HCT116 (cell line): ENCODE results near the gene ITGAL. TPM values are rescaled to one million over a fixed set of nuclear protein-coding genes. Genes with fewer than 3 reads are reported as not detected.
A peak's percentile ranks its signal among the peaks of the same experiment; 100 is the strongest.

ENCODE experiments used
- ATAC-seq: fragments of 200-7000 bp; cut with Tn5 transposase; 2 replicates; pipeline ENCODE4 v1.9.1; 2020; ENCODE audit warnings: mild to moderate bottlenecking, moderate library complexity
- BruUV-seq: library from RNA; stranded (reverse); fragments of 400-500 nt; replicated peaks from 2 replicates; lab custom pipeline; 2021; lab: Mats Ljungman, UMichigan
- CTCF ChIA-PET: fragments of 300-600 bp; sonication (Branson Sonifier 250); formaldehyde crosslinking; loops from one replicate; lab custom pipeline; 2021; ENCODE audit warnings: antibody characterized with exemption; lab: Charles Lee
- POLR2A ChIA-PET: fragments of 300-600, 350-600 bp; sonication (Branson Sonifier 250); formaldehyde crosslinking; loops from one replicate; lab custom pipeline; 2021; ENCODE audit warnings: antibody characterized with exemption; lab: Charles Lee
- RAD21 ChIA-PET, 2 experiments: fragments of 300-600 bp; sonication (Branson Sonifier 250); formaldehyde crosslinking; loops; one replicate each; lab custom pipeline; 2023; ENCODE audit warnings: low total read pairs in 2 of 2; ENCODE audit not compliant: uncharacterized antibody in 2 of 2, unreplicated experiment in 2 of 2, low non-redundant PET in 1 of 2; lab: Charles Lee
- DNase-seq: peaks from one replicate; pipeline ENCODE4 v3.0.0-alpha.2; 2010; ENCODE audit warnings: low read depth, low spot score
- H2AFZ ChIP-seq: fragments of 200-600 bp; shearing (Covaris generic), sonication (generic); 2 replicates; pipeline ENCODE4 v1.6.1; 2017; ENCODE audit warnings: low read depth, mixed run types, mixed read lengths, antibody characterized with exemption, low read length; ENCODE audit not compliant: poor library complexity, severe bottlenecking
- H3K27ac ChIP-seq: 2 replicates; pipeline ENCODE4 v1.5.1; 2012; ENCODE audit warnings: low read depth, low read length
- H3K27me3 ChIP-seq: fragments of 200-600 bp; sonication (generic); 2 replicates; pipeline ENCODE4 v1.6.1; 2016; ENCODE audit warnings: mixed run types, low read length, mixed read lengths; ENCODE audit not compliant: insufficient read depth
- H3K36me3 ChIP-seq, 2 experiments: fragments of 200-500 bp in 1 of 2; fragments of 200-600 bp in 1 of 2; sonication (Bioruptor generic) in 1 of 2; sonication (generic) in 1 of 2; 2 replicates each; pipeline versions ENCODE4 v1.5.1 to v1.6.1; 2014 to 2016; ENCODE audit warnings: low read length in 2 of 2, inconsistent platforms in 1 of 2, mixed read lengths in 1 of 2, mixed run types in 1 of 2; ENCODE audit not compliant: insufficient read depth in 2 of 2, control insufficient read depth in 1 of 2
- H3K4me1 ChIP-seq, 2 experiments: fragments of 200-600 bp in 1 of 2; sonication (generic) in 1 of 2; 2 replicates each; pipeline versions ENCODE4 v1.5.1 to v1.6.1; 2012 to 2017; ENCODE audit warnings: low read length in 2 of 2, inconsistent platforms in 1 of 2, mild to moderate bottlenecking in 1 of 2, mixed read lengths in 1 of 2, mixed run types in 1 of 2, moderate library complexity in 1 of 2; ENCODE audit not compliant: insufficient read depth in 2 of 2, control insufficient read depth in 1 of 2
- H3K4me2 ChIP-seq: fragments of 200-600 bp; sonication (generic); 2 replicates; pipeline ENCODE4 v1.6.1; 2017; ENCODE audit warnings: mixed run types, low read length, mixed read lengths
- H3K4me3 ChIP-seq, 2 experiments: fragments of 200-600 bp in 1 of 2; sonication (generic) in 1 of 2; replicated peaks in 1 of 2; 2 replicates each; pipeline ENCODE4 v1.5.1; 2011 to 2016; ENCODE audit warnings: low read length in 2 of 2, control low read depth in 1 of 2, low read depth in 1 of 2, mild to moderate bottlenecking in 1 of 2, mixed read lengths in 1 of 2, mixed run types in 1 of 2
- H3K79me2 ChIP-seq: fragments of 200-600 bp; sonication (generic); 2 replicates; pipeline ENCODE4 v1.6.1; 2017; ENCODE audit warnings: mild to moderate bottlenecking, mixed run types, low read length, moderate library complexity, mixed read lengths; ENCODE audit not compliant: insufficient read depth
- H3K9ac ChIP-seq: fragments of 200-600 bp; sonication (generic); 2 replicates; pipeline ENCODE4 v1.6.1; 2016; ENCODE audit warnings: low read length, mixed read lengths
- H3K9me2 ChIP-seq: fragments of 200-600 bp; sonication (generic), shearing (Covaris generic); 2 replicates; pipeline ENCODE4 v1.6.1; 2017; ENCODE audit warnings: mixed run types, mild to moderate bottlenecking, moderate library complexity; ENCODE audit not compliant: insufficient read depth
- H3K9me3 ChIP-seq, 2 experiments: fragments of 200-500 bp in 1 of 2; fragments of 200-600 bp in 1 of 2; sonication (Bioruptor generic) in 1 of 2; sonication (generic) in 1 of 2; 2 replicates each; pipeline ENCODE4 v1.6.1; 2014 to 2017; ENCODE audit warnings: low read length in 2 of 2, mixed read lengths in 2 of 2, inconsistent platforms in 1 of 2, low read depth in 1 of 2, mild to moderate bottlenecking in 1 of 2, mixed run types in 1 of 2, moderate library complexity in 1 of 2; ENCODE audit not compliant: control insufficient read depth in 1 of 2, insufficient read depth in 1 of 2
- H4K20me1 ChIP-seq: fragments of 200-600 bp; sonication (generic), shearing (Covaris generic); 2 replicates; pipeline ENCODE4 v1.6.1; 2017; ENCODE audit warnings: mixed run types, mild to moderate bottlenecking, moderate library complexity; ENCODE audit not compliant: insufficient read depth
- CBX3 ChIP-seq: IDR thresholded peaks from 2 replicates; pipeline ENCODE4 v1.6.1; 2012; ENCODE audit warnings: low read depth
- CEBPB ChIP-seq: IDR thresholded peaks from 2 replicates; pipeline ENCODE4 v1.6.1; 2012; ENCODE audit warnings: low read depth
- CTCF ChIP-seq, 3 experiments: fragments of 200-600 bp in 1 of 3; sonication (generic) in 1 of 3; IDR thresholded peaks in 2 of 3; conservative IDR thresholded peaks in 1 of 3; 2 replicates each; pipeline ENCODE4 v1.5.1; 2012 to 2017; ENCODE audit warnings: low read depth in 2 of 3, low read length in 2 of 3, antibody characterized with exemption in 1 of 3, borderline replicate concordance in 1 of 3, control low read depth in 1 of 3, mild to moderate bottlenecking in 1 of 3, mixed read lengths in 1 of 3, mixed run types in 1 of 3, moderate library complexity in 1 of 3; ENCODE audit not compliant: insufficient read depth in 1 of 3
- EGR1 ChIP-seq: IDR thresholded peaks from 2 replicates; pipeline ENCODE4 v1.6.1; 2012; ENCODE audit warnings: low read depth
- ELF1 ChIP-seq: IDR thresholded peaks from 2 replicates; pipeline ENCODE4 v1.6.1; 2012; ENCODE audit warnings: low read depth, borderline replicate concordance
- EZH2 ChIP-seq: fragments of 200-600 bp; sonication (generic); IDR thresholded peaks from 2 replicates; pipeline ENCODE4 v1.6.1; 2017; ENCODE audit warnings: antibody characterized with exemption, mixed run types
- FOSL1 ChIP-seq: IDR thresholded peaks from 2 replicates; pipeline ENCODE4 v1.6.1; 2012; ENCODE audit warnings: low read depth
- JUND ChIP-seq: IDR thresholded peaks from 2 replicates; pipeline ENCODE4 v1.6.1; 2012
- POLR2A ChIP-seq: IDR thresholded peaks from 2 replicates; pipeline ENCODE4 v1.7.0; 2011; ENCODE audit warnings: borderline replicate concordance; ENCODE audit not compliant: insufficient read depth, insufficient read length; ENCODE audit errors: extremely low read depth
- POLR2AphosphoS5 ChIP-seq: IDR thresholded peaks from 2 replicates; pipeline ENCODE4 v1.6.1; 2011; ENCODE audit warnings: mild to moderate bottlenecking, low read depth, low read length, moderate library complexity
- RAD21 ChIP-seq: IDR thresholded peaks from 2 replicates; pipeline ENCODE4 v1.6.1; 2012; ENCODE audit warnings: low read depth, mild to moderate bottlenecking
- SIN3A ChIP-seq: IDR thresholded peaks from 2 replicates; pipeline ENCODE4 v1.6.1; 2012; ENCODE audit warnings: low read depth
- SP1 ChIP-seq: IDR thresholded peaks from 2 replicates; pipeline ENCODE4 v1.6.1; 2012; ENCODE audit warnings: low read depth
- TCF7L2 ChIP-seq: IDR thresholded peaks from 2 replicates; pipeline ENCODE4 v1.7.0; 2011; ENCODE audit warnings: borderline replicate concordance, inconsistent platforms; ENCODE audit not compliant: insufficient read depth, insufficient read length; ENCODE audit errors: extremely low read depth
- ZFX ChIP-seq: fragments of 450-650 bp; IDR thresholded peaks from 2 replicates; pipeline ENCODE4 v1.6.1; 2017
- intact Hi-C: fragments of 100-400 bp; cut with micrococcal nuclease; formaldehyde crosslinking; loops from 2 replicates; pipeline ENCODE4 v1.10.0; 2022
- total RNA-seq: library from RNA; stranded (reverse); gene quantifications from one replicate; pipeline ENCODE4 v1.2.1, GENCODE V29; 2021; ENCODE audit not compliant: unreplicated experiment
- TF ChIP-seq, protein P1 (sequence below): IDR thresholded peaks from 2 replicates; pipeline ENCODE4 v1.6.1; 2012
- TF ChIP-seq, protein P2 (sequence below): IDR thresholded peaks from 2 replicates; pipeline ENCODE4 v1.6.1; 2011; ENCODE audit warnings: mild to moderate bottlenecking, low read length, moderate library complexity; ENCODE audit not compliant: insufficient replicate concordance; ENCODE audit errors: extremely low read depth

ITGAL gene
- total RNA-seq, 1 experiment from 2014 or later, result 1.4 TPM

DNA sequence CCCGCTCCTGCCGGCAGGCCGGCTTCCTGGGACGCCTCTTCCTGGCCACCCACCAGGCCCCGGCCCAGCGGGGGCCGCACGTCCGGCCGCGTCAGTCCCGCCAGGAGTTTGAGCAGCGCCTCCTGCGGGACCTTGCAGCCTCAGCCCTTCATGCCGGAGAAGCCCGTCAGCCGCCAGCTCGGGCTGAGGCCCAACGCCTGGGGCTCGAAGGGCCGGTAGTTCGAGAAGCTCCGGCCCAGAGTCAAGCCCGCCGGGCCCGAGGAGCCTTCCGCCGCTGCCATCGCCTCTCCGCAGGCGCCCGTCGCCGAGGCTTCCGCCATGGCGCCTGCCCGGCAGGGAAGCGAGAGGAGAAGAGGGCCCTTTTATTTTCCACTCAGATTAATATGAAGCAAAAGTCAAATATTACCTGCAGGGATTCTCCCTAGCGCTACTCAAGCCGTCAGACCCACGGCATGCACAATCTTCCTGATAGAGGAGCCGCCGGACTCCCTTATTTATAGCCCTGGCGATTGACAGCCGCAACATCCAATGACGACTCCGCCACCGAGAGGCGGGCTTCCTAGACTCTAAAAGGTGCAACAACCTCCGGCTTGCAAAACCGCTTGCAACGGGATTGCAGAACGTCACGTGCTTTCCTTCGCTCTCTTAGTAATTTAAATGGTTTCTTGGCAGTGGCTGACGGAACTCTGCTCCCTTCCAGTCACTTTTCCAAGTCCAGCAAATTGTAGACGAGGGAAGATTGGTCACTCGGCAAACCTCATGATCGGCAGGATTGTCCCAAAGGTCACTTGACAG is 26.9 kb upstream of the ITGAL start, which contains the start of gene SEPHS2:
SEPHS2 (minus strand) TSS at position 467 of the 795 bp plus-strand sequence; CDS start at position 320, 147 bp downstream.
- H3K9me2 ChIP-seq, result no peaks in the 10 kb centered on the region
- H3K36me3 ChIP-seq, result peaks cover 2 to 8% of the 10 kb centered on the region in 2 experiments; a peak in 2 of 4 replicates
- peak; percentile 96 for DNase-seq
- no peaks in the 10 kb centered on the region for H3K27me3 ChIP-seq
- H2AFZ ChIP-seq, result peak within 1 kb of the TSS; percentile 95
- no peaks in the 10 kb centered on the region for H3K9me3 ChIP-seq
- BruUV-seq, result TSS peak; percentile 96
- POLR2A ChIA-PET, result interaction anchor here (1.2 to 2.2 kb wide), 3 partner anchors 16 to 165 kb away, joined by 3 to 10 read pairs (median 4); partner anchors contain the start of genes DCTPP1 and ZNF689
- H3K79me2 ChIP-seq, result peaks cover 12% of the 10 kb centered on the region; the same call in 1 of the 2 replicates
- peak within 1 kb of the TSS; percentile 86 for H3K27ac ChIP-seq
- TF ChIP-seq FOSL1 (no peak), EZH2 (no peak), TCF7L2 (peak; percentile 48), ELF1 (no peak), CEBPB (peak; percentile 96), POLR2AphosphoS5 (peak; percentile 99), CTCF (IDR thresholded peaks at IDR 0.05 in 2 of 3, conservative IDR thresholded peaks at IDR 0.05 in 1 of 3; ENCODE audit: borderline replicate concordance in 1 of 3, insufficient read depth in 1 of 3, low read depth in 2 of 3, low read length in 2 of 3) (peak in 2 of 3 experiments; percentile 50 to 52; a peak in 5 of 6 replicates), CBX3 (peak; percentile 63), SP1 (peak; percentile 96), ZFX (peak; percentile 94), POLR2A (peak; percentile 98), EGR1 (peak; percentile 73), SIN3A (0 out of 2 replicates have a peak, but pooled peaks have one; percentile 76), JUND (no peak), RAD21 (0 out of 2 replicates have a peak, but pooled peaks have one; percentile 23)
- TF ChIP-seq, protein P1, sequence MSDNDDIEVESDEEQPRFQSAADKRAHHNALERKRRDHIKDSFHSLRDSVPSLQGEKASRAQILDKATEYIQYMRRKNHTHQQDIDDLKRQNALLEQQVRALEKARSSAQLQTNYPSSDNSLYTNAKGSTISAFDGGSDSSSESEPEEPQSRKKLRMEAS, result peak; percentile 97
- TF ChIP-seq, protein P2, sequence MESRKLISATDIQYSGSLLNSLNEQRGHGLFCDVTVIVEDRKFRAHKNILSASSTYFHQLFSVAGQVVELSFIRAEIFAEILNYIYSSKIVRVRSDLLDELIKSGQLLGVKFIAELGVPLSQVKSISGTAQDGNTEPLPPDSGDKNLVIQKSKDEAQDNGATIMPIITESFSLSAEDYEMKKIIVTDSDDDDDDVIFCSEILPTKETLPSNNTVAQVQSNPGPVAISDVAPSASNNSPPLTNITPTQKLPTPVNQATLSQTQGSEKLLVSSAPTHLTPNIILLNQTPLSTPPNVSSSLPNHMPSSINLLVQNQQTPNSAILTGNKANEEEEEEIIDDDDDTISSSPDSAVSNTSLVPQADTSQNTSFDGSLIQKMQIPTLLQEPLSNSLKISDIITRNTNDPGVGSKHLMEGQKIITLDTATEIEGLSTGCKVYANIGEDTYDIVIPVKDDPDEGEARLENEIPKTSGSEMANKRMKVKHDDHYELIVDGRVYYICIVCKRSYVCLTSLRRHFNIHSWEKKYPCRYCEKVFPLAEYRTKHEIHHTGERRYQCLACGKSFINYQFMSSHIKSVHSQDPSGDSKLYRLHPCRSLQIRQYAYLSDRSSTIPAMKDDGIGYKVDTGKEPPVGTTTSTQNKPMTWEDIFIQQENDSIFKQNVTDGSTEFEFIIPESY, result peak; percentile 55
- TF ChIP-seq, all 23 proteins: peak for 13
- peaks cover 5 to 20% of the 10 kb centered on the region in 2 experiments for H3K4me1 ChIP-seq
- RAD21 ChIA-PET, result no interaction called here
- H3K9ac ChIP-seq, result peak within 1 kb of the TSS; percentile 90
- H4K20me1 ChIP-seq, result no peaks in the 10 kb centered on the region
- peak within 1 kb of the TSS; percentile 80 to 90 for H3K4me3 ChIP-seq
- peak; percentile 92 for ATAC-seq
- CTCF ChIA-PET, result no interaction called here
- intact Hi-C loops, result loop anchor here (5.0 kb wide), 2 partner anchors 182 to 477 kb away; partner anchors contain the start of gene FBXL19
- peak within 1 kb of the TSS; percentile 95 for H3K4me2 ChIP-seq
